ENCODE measurements around the gene PHTF2.
A peak's percentile ranks its signal among the peaks of the same experiment; 100 is the strongest.

PHTF2 gene

DNA sequence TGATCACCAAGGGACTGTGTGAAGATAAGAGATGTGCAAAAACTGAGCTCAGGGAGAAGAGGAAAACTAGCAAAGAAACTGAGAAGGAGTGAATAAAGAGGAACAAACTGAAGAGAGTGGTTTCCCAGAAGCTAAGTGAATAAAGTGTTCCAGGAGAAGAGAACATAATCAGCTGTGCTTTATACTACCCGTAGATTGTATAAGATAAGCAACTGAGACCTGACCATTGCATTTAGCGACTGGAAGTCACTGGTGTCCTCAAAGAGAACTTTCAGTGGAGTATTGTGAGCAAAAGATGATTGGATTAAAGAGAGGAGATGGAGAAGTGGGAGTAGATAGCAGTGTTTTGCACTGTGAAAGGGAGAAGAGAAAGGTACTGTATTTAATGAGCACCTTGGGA lies 14.6 kb downstream of the PHTF2 start:
- Histone ChIP-seq H3K36me3 (ENCODE audit: insufficient read depth, low read length) (no peaks in the 10 kb centered on the region), H3K9ac (ENCODE audit: low read length) (no peak overlapping the region), H3K4me1 (ENCODE audit: insufficient read depth, low read length) (no peaks in the 10 kb centered on the region), H3K4me3 (ENCODE audit: low read depth in 1 of 2, low read length in 2 of 2) (no peak overlapping the region), H3K27me3 (ENCODE audit: control insufficient read depth in 1 of 2, insufficient read depth in 2 of 2, low read length in 2 of 2) (no peaks in the 10 kb centered on the region), H3K27ac (ENCODE audit: low read depth, low read length) (no peak overlapping the region), H3K9me3 (ENCODE audit: low read length) (no peaks in the 10 kb centered on the region)

DNA sequence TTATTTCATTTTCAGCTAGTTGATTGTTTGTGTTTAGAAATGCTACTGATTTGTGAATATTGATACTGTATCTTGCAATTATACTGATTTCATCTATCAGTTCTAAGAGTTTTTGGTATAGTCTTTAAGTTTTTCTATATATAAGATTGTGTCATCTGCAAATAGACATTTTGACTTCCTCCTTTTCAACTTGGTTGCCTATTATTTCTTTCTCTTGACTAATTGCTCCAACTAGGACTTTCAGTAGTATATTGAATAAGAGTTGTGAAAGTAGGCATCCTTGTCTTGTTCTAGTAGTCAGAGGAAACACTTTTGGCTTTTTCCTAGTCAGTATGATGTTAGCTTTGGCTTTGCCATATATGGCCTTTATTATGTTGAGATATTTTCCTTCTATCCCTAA lies 20.4 kb downstream of the PHTF2 start:
- no peaks in the 10 kb centered on the region for H3K27me3 ChIP-seq (ENCODE audit: control insufficient read depth in 1 of 2, insufficient read depth in 2 of 2, low read length in 2 of 2)
- H3K27ac ChIP-seq (ENCODE audit: low read depth, low read length): no peak overlapping the region
- H3K4me3 ChIP-seq (ENCODE audit: low read depth in 1 of 2, low read length in 2 of 2): no peak overlapping the region
- H3K36me3 ChIP-seq (ENCODE audit: insufficient read depth, low read length): no peaks in the 10 kb centered on the region
- H3K4me1 ChIP-seq (ENCODE audit: insufficient read depth, low read length): no peaks in the 10 kb centered on the region
- no peak overlapping the region for H3K9ac ChIP-seq (ENCODE audit: low read length)
- H3K9me3 ChIP-seq (ENCODE audit: low read length): peaks cover 13% of the 10 kb centered on the region

DNA sequence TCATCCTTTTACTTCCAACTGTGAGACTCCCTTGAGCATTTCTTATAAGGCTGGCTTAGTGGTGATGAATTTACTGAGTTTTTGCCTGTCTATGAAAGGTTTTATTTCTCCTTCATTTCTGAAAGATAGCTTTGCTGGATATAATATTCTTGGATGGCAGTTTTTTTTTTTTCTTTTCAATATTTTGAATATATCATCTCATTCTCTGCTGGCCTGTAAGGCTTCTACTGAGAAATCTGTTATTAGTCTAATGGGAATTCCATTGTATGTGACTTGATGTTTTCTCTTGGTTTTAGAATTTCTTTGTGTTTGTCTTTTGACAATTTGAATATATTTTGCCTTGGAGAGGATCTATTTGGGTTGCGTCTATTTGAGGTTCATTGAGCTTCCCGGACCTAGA lies 22.4 kb downstream of the PHTF2 start:
- no peak overlapping the region for H3K4me3 ChIP-seq (ENCODE audit: low read depth in 1 of 2, low read length in 2 of 2)
- peaks cover 13% of the 10 kb centered on the region for H3K9me3 ChIP-seq (ENCODE audit: low read length)
- no peaks in the 10 kb centered on the region for H3K36me3 ChIP-seq (ENCODE audit: insufficient read depth, low read length)
- no peaks in the 10 kb centered on the region for H3K27me3 ChIP-seq (ENCODE audit: control insufficient read depth in 1 of 2, insufficient read depth in 2 of 2, low read length in 2 of 2)
- H3K9ac ChIP-seq (ENCODE audit: low read length): no peak overlapping the region
- H3K27ac ChIP-seq (ENCODE audit: low read depth, low read length): no peak overlapping the region
- no peaks in the 10 kb centered on the region for H3K4me1 ChIP-seq (ENCODE audit: insufficient read depth, low read length)

DNA sequence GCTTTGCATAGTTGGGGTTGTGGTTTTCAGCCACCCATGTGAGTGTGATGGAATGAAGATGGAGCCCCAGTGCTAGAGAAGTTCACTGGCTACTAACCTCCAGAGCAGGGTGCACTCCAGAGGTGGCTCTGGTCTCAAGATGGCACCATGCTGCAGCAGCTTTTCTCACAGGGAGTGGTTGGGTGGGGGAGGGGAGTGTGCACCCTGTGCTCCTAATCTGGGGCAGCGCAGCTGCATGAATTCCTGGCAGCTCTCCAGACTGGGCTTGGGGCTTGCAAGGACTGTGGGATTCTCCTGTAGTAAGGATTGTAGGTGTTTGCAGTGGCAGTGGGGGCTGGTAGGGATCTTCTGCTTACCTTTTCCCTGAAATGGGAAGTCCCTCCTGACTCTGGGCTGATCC lies 23.7 kb downstream of the PHTF2 start:
- Histone ChIP-seq H3K27me3 (ENCODE audit: control insufficient read depth in 1 of 2, insufficient read depth in 2 of 2, low read length in 2 of 2) (no peaks in the 10 kb centered on the region), H3K9me3 (ENCODE audit: low read length) (peaks cover 13% of the 10 kb centered on the region), H3K9ac (ENCODE audit: low read length) (no peak overlapping the region), H3K36me3 (ENCODE audit: insufficient read depth, low read length) (no peaks in the 10 kb centered on the region), H3K4me3 (ENCODE audit: low read depth in 1 of 2, low read length in 2 of 2) (peak overlapping the region in 1 of 2 donors; percentile 8), H3K27ac (ENCODE audit: low read depth, low read length) (no peak overlapping the region), H3K4me1 (ENCODE audit: insufficient read depth, low read length) (no peaks in the 10 kb centered on the region)

DNA sequence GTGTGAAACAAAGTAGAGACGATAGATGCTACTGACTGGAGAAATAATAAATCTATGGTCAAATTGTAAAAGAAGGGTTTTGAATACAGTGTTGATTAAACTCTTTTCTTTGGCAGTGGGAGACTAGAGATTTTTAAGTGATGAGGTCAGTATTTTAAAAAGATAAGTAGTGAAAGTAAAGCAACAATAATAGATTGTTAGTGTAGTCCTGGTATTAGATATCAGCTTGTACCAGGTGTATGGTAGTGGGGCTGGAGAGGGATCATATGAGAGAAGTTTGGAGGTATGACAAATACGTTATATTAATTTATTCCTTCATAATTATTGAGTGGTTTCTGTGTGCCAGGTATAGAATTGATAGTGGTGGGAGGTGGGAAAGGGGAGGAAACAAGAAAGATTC lies 25.2 kb downstream of the PHTF2 start:
- Histone ChIP-seq H3K9me3 (ENCODE audit: low read length) (peaks cover 13% of the 10 kb centered on the region), H3K36me3 (ENCODE audit: insufficient read depth, low read length) (no peaks in the 10 kb centered on the region), H3K4me3 (ENCODE audit: low read depth in 1 of 2, low read length in 2 of 2) (no peak overlapping the region), H3K9ac (ENCODE audit: low read length) (no peak overlapping the region), H3K27ac (ENCODE audit: low read depth, low read length) (no peak overlapping the region), H3K4me1 (ENCODE audit: insufficient read depth, low read length) (no peaks in the 10 kb centered on the region), H3K27me3 (ENCODE audit: control insufficient read depth in 1 of 2, insufficient read depth in 2 of 2, low read length in 2 of 2) (no peaks in the 10 kb centered on the region)

DNA sequence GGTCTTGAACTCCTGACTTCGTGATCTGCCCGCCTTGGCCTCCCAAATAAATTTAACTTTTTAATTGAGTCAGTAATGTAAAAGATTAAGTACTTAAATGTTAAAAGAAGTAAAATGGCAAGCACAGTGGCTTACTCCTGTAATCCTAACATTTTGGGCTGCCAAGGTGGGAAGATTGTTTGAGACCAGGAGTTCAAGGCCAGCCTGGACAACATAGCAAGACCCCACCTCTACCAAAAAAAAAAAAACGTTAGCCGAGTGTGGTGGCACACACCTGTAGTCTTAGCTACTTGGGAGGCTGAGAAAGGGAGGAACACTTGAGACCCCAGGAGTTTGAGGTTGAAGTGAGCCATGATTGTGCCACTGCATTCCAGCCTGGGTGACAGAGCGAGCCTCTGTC lies 26.1 kb downstream of the PHTF2 start:
- H3K27ac ChIP-seq (ENCODE audit: low read depth, low read length): no peak overlapping the region
- no peaks in the 10 kb centered on the region for H3K36me3 ChIP-seq (ENCODE audit: insufficient read depth, low read length)
- peaks cover 12% of the 10 kb centered on the region for H3K9me3 ChIP-seq (ENCODE audit: low read length)
- no peak overlapping the region for H3K9ac ChIP-seq (ENCODE audit: low read length)
- H3K4me3 ChIP-seq (ENCODE audit: low read depth in 1 of 2, low read length in 2 of 2): no peak overlapping the region
- H3K27me3 ChIP-seq (ENCODE audit: control insufficient read depth in 1 of 2, insufficient read depth in 2 of 2, low read length in 2 of 2): no peaks in the 10 kb centered on the region
- H3K4me1 ChIP-seq (ENCODE audit: insufficient read depth, low read length): no peaks in the 10 kb centered on the region

DNA sequence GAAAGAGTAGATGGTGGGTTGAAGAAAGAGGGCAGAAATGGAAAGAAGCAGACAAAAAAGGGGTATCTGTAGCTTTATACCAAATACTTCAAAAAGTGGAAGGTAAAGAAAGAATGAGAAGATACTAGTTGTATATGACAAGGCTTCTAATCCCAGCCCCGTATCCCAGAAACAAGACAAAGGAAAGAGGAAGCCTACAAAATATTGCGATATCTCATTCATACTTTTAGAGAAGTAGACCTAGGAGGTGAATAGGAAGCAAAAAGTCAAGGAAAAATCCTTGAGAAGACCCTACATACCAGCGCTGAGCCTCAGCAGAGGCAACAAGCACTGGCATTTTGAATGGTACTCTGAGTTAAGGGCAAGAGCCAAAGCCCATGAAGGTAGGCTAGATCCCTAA lies 26.6 kb downstream of the PHTF2 start:
- no peaks in the 10 kb centered on the region for H3K27me3 ChIP-seq (ENCODE audit: control insufficient read depth in 1 of 2, insufficient read depth in 2 of 2, low read length in 2 of 2)
- no peaks in the 10 kb centered on the region for H3K36me3 ChIP-seq (ENCODE audit: insufficient read depth, low read length)
- no peaks in the 10 kb centered on the region for H3K4me1 ChIP-seq (ENCODE audit: insufficient read depth, low read length)
- H3K9ac ChIP-seq (ENCODE audit: low read length): no peak overlapping the region
- H3K27ac ChIP-seq (ENCODE audit: low read depth, low read length): no peak overlapping the region
- peaks cover 7% of the 10 kb centered on the region for H3K9me3 ChIP-seq (ENCODE audit: low read length)
- no peak overlapping the region for H3K4me3 ChIP-seq (ENCODE audit: low read depth in 1 of 2, low read length in 2 of 2)

DNA sequence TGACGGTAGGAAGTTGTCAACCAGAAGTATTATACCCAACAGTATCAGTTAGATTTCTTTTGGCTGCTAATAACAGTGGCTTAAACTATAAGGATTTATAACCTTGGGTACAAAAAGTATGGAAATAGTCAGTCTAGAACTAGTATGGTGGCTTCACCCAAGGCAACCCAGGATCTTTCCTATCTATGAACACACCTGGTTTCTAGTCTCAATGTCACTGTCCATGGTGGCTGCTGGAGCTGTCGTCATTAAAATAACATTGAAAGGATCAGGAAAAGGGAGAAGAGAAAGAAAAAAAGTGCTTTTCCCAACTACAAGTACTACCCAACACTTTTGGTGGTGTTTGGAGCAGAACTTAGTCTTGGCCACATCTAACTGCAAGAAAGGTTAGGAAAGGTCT lies 27.7 kb downstream of the PHTF2 start:
- Histone ChIP-seq H3K9me3 (ENCODE audit: low read length) (no peaks in the 10 kb centered on the region), H3K4me1 (ENCODE audit: insufficient read depth, low read length) (no peaks in the 10 kb centered on the region), H3K9ac (ENCODE audit: low read length) (no peak overlapping the region), H3K27ac (ENCODE audit: low read depth, low read length) (no peak overlapping the region), H3K36me3 (ENCODE audit: insufficient read depth, low read length) (no peaks in the 10 kb centered on the region), H3K4me3 (ENCODE audit: low read depth in 1 of 2, low read length in 2 of 2) (no peak overlapping the region), H3K27me3 (ENCODE audit: control insufficient read depth in 1 of 2, insufficient read depth in 2 of 2, low read length in 2 of 2) (no peaks in the 10 kb centered on the region)

DNA sequence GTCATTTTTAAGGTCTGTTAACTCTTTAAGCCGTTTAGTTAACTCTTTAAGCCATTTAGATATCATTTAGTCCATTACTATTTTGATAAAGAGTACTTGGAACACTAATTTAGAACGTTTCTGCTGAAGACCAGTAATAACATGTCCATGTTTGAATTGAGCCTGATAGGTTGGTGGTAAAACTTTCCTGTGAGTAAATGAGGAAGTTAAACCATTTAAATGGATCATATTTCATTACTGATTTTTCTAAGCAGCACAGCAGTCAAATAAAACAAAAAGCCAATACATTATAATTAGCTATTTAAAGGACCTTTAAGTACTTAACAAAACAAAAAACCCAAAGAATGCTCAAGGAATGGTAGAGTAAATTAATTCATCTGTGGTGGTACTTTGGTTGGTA lies 29.4 kb downstream of the PHTF2 start:
- H3K27ac ChIP-seq (ENCODE audit: low read depth, low read length): no peak overlapping the region
- H3K4me1 ChIP-seq (ENCODE audit: insufficient read depth, low read length): no peaks in the 10 kb centered on the region
- H3K36me3 ChIP-seq (ENCODE audit: insufficient read depth, low read length): no peaks in the 10 kb centered on the region

DNA sequence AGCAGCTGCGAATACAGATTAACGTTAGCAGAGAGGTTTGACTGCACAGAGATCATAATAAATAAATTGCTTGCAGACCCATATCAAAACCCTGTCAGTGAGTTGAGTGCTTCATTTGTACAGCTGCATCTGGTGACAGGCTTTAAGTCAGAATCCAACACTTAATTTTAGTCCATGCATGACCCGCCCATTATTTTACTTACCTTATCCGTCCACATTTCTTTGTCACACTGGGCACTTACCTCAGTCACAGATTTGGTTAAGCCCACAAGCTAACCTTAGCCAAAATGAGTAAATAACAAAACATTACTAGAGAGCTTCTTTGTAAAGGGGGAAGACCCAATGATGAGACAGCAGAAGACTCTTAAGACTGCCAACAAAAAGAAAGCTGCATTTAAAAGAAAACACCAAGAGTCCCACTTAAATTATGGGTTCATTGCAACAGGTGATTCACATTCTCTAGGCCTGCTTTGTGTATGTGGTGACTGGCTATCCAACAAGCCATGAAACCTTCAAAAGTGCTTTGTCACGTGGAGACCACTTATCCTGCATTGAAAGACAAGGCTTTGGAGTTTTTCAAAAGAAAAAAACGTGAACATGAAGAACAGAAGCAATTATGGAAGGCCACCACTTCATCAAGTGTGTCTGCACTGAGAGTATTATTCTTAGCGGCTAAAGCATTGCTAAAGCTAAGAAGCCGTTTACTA lies 32.2 kb downstream of the PHTF2 start:
- Histone ChIP-seq H3K9ac (ENCODE audit: low read length) (no peak overlapping the region), H3K27ac (ENCODE audit: low read depth, low read length) (no peak overlapping the region), H3K27me3 (ENCODE audit: control insufficient read depth in 1 of 2, insufficient read depth in 2 of 2, low read length in 2 of 2) (no peaks in the 10 kb centered on the region), H3K36me3 (ENCODE audit: insufficient read depth, low read length) (no peaks in the 10 kb centered on the region), H3K4me1 (ENCODE audit: insufficient read depth, low read length) (no peaks in the 10 kb centered on the region), H3K4me3 (ENCODE audit: low read depth in 1 of 2, low read length in 2 of 2) (no peak overlapping the region), H3K9me3 (ENCODE audit: low read length) (no peaks in the 10 kb centered on the region)

More for the DNA sequence above, 29.4 kb downstream of the PHTF2 start:
- H3K9me3 ChIP-seq (ENCODE audit: low read length): no peaks in the 10 kb centered on the region
- no peaks in the 10 kb centered on the region for H3K27me3 ChIP-seq (ENCODE audit: control insufficient read depth in 1 of 2, insufficient read depth in 2 of 2, low read length in 2 of 2)
- H3K9ac ChIP-seq (ENCODE audit: low read length): no peak overlapping the region
- H3K4me3 ChIP-seq (ENCODE audit: low read depth in 1 of 2, low read length in 2 of 2): no peak overlapping the region

DNA sequence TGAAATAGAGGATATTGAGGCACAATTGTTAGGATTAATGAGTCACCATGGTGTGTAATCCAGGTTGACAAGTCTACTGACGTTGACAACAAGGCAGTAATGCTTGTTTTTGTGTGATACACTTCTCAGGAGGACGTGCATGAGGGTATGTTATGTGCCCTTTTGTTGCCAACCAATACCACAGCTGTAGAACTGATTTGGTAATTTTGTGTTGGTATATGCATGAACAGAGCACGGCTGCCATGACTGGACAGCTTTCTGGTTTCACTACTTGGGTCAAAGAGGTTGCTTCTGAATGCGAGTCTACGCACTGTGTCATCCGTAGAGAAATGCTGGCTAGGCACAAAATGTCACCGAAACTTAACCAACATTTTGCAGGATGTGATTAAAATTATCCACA lies 32.9 kb downstream of the PHTF2 start:
- Histone ChIP-seq H3K36me3 (ENCODE audit: insufficient read depth, low read length) (no peaks in the 10 kb centered on the region), H3K9me3 (ENCODE audit: low read length) (no peaks in the 10 kb centered on the region), H3K9ac (ENCODE audit: low read length) (no peak overlapping the region), H3K27ac (ENCODE audit: low read depth, low read length) (no peak overlapping the region), H3K4me1 (ENCODE audit: insufficient read depth, low read length) (no peaks in the 10 kb centered on the region), H3K27me3 (ENCODE audit: control insufficient read depth in 1 of 2, insufficient read depth in 2 of 2, low read length in 2 of 2) (no peaks in the 10 kb centered on the region), H3K4me3 (ENCODE audit: low read depth in 1 of 2, low read length in 2 of 2) (no peak overlapping the region)

DNA sequence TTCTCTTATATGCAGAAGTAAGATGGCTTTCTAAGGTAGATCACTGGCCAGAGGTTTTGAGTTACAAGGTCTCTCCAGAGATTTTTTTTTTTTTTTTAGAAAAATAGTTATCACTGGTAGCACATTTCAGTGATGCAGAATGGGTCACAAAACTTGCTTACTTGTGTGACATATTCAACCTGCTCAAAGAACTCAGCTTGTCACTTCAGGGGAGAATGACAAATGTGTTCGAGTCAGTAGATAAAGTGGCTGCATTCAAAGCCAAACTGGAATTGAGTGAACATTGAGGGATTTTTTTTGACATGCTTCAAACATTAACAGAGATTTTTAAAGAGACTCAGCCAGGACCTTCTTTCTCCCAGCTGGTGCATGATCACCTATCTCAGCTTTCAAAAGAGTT lies 33.4 kb downstream of the PHTF2 start:
- Histone ChIP-seq H3K9ac (ENCODE audit: low read length) (no peak overlapping the region), H3K36me3 (ENCODE audit: insufficient read depth, low read length) (no peaks in the 10 kb centered on the region), H3K27me3 (ENCODE audit: control insufficient read depth in 1 of 2, insufficient read depth in 2 of 2, low read length in 2 of 2) (no peaks in the 10 kb centered on the region), H3K9me3 (ENCODE audit: low read length) (no peaks in the 10 kb centered on the region), H3K4me3 (ENCODE audit: low read depth in 1 of 2, low read length in 2 of 2) (no peak overlapping the region), H3K4me1 (ENCODE audit: insufficient read depth, low read length) (no peaks in the 10 kb centered on the region), H3K27ac (ENCODE audit: low read depth, low read length) (no peak overlapping the region)

Data from muscle layer of colon (tissue), 2 donors.